Measurements from ENCODE around the gene HTRA1. TPM values are rescaled to one million over a fixed set of nuclear protein-coding genes. Genes with fewer than 3 reads are reported as not detected.

Gene HTRA1
- total RNA-seq, 6 experiments from 2014 or later = 55.0 to 67.2 (median 61.9) TPM

DNA sequence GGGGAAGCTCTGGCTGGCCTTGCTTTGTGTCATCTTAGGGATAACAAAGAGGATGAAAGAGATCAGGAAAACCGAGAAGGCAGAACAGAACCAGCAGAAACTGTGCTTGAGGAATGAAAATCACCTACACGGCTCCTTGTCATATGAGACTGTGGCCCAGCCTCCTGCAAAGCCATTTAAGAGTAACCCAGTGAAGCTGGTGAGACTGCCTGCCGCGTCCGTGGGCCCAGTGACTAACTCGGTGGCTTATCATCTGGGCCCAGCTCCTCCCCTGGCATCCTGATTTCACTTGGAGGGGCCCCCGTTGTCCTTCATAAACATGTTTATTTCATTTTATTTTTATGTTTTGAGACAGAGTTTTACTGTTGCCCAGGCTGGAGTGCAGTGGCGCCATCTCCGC, 30.7 kb downstream of the HTRA1 start:
- peaks cover 15% of the 10 kb centered on the region for H3K4me1 Mint-ChIP-seq (ENCODE audit: low read depth)
- no peak overlapping the region for H3K4me3 Mint-ChIP-seq
- no peaks in the 10 kb centered on the region for H3K9me3 Mint-ChIP-seq
- peaks cover 1% of the 10 kb centered on the region for H3K27me3 Mint-ChIP-seq (ENCODE audit: insufficient read depth)
- TF ChIP-seq, protein P1, sequence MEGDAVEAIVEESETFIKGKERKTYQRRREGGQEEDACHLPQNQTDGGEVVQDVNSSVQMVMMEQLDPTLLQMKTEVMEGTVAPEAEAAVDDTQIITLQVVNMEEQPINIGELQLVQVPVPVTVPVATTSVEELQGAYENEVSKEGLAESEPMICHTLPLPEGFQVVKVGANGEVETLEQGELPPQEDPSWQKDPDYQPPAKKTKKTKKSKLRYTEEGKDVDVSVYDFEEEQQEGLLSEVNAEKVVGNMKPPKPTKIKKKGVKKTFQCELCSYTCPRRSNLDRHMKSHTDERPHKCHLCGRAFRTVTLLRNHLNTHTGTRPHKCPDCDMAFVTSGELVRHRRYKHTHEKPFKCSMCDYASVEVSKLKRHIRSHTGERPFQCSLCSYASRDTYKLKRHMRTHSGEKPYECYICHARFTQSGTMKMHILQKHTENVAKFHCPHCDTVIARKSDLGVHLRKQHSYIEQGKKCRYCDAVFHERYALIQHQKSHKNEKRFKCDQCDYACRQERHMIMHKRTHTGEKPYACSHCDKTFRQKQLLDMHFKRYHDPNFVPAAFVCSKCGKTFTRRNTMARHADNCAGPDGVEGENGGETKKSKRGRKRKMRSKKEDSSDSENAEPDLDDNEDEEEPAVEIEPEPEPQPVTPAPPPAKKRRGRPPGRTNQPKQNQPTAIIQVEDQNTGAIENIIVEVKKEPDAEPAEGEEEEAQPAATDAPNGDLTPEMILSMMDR (IDR thresholded peaks at IDR 0.05) = no peak
- H3K36me3 Mint-ChIP-seq (ENCODE audit: low read depth) = peaks cover 12% of the 10 kb centered on the region
- no peak overlapping the region for H3K27ac Mint-ChIP-seq
- DNase-seq = no peak

DNA sequence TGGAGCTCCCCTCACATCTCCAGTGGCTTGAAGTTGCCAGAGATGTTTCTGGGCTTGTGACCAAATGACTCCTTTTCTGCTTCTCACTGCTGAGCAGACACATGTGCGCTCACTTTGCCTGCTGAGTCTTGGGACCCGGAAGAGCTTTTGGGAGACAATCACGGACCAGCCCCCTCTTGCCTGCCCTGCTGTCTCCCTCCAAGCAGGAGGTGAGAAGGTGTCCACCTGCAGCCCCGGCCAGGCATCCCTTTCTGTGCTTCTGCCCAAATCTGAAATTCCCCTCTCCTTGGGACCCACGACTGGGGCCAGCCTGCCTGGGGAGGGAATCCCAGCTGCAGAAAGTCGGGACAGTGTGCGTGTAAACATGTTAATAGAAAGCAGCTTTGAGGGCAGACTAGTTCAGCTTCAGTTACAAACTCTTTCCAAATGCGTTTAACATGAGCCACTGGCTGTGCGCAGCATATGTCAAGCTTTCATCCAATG, 31.7 kb downstream of the HTRA1 start:
- TF ChIP-seq, protein P1 (IDR thresholded peaks at IDR 0.05) = no peak
- H3K27me3 Mint-ChIP-seq (ENCODE audit: insufficient read depth) = peaks cover 1% of the 10 kb centered on the region
- peaks cover 12% of the 10 kb centered on the region for H3K36me3 Mint-ChIP-seq (ENCODE audit: low read depth)
- H3K4me1 Mint-ChIP-seq (ENCODE audit: low read depth) = peaks cover 15% of the 10 kb centered on the region
- H3K4me3 Mint-ChIP-seq = no peak overlapping the region
- H3K27ac Mint-ChIP-seq = no peak overlapping the region
- DNase-seq = no peak
- H3K9me3 Mint-ChIP-seq = no peaks in the 10 kb centered on the region

GRCh38 chr10:122493761-122494160, 32.4 kb downstream of the HTRA1 start:
- peaks cover 12% of the 10 kb centered on the region for H3K36me3 Mint-ChIP-seq (ENCODE audit: low read depth)
- peaks cover 4% of the 10 kb centered on the region for H3K27me3 Mint-ChIP-seq (ENCODE audit: insufficient read depth)
- no peak for DNase-seq
- no peak overlapping the region for H3K4me3 Mint-ChIP-seq
- H3K4me1 Mint-ChIP-seq (ENCODE audit: low read depth) = peaks cover 15% of the 10 kb centered on the region
- no peak overlapping the region for H3K27ac Mint-ChIP-seq
- TF ChIP-seq, protein P1 (IDR thresholded peaks at IDR 0.05) = no peak
- no peaks in the 10 kb centered on the region for H3K9me3 Mint-ChIP-seq

DNA sequence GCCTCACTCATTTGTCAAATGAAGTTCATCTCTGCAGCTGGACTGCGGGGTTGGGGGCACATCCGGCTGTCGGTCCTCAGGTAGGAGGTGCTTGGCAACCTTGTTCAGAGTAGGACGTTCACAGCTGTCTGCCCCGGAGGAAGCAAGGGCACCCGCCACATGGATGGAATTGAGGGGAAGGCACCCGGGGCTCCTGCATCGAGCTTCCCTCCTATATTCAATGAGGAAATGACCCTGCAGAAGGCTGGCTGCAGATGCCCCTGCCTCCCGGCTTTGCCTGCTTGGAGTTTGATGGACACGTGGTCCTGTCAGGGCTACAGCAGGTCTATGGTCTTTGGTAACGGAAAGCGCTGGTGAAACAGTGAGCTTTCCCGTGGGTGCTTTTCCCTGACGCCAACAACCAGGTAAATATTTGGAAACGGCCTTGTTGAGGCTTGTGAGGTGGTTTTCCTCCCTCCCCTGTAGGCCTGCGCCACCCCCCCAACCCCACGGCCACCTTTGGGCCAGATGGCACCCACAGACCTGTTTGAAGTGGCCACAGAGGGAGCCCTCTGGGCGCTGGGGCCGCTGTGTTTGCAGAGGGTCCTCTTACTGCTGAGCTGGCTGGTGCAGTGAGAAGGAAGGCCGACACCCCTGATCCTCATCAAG, 32.9 kb downstream of the HTRA1 start:
- TF ChIP-seq, protein P1 (IDR thresholded peaks at IDR 0.05) = no peak
- no peak overlapping the region for H3K27ac Mint-ChIP-seq
- H3K36me3 Mint-ChIP-seq (ENCODE audit: low read depth) = peaks cover 12% of the 10 kb centered on the region
- DNase-seq = no peak
- H3K4me1 Mint-ChIP-seq (ENCODE audit: low read depth) = peaks cover 19% of the 10 kb centered on the region
- H3K4me3 Mint-ChIP-seq = no peak overlapping the region
- no peaks in the 10 kb centered on the region for H3K9me3 Mint-ChIP-seq
- H3K27me3 Mint-ChIP-seq (ENCODE audit: insufficient read depth) = peaks cover 4% of the 10 kb centered on the region

- TF ChIP-seq, protein P1 (IDR thresholded peaks at IDR 0.05) = no peak
- Mint-ChIP-seq H3K27me3 (ENCODE audit: insufficient read depth) (peaks cover 4% of the 10 kb centered on the region), H3K36me3 (ENCODE audit: low read depth) (peaks cover 12% of the 10 kb centered on the region), H3K4me1 (ENCODE audit: low read depth) (peaks cover 24% of the 10 kb centered on the region), H3K4me3 (no peak overlapping the region), H3K9me3 (no peaks in the 10 kb centered on the region), H3K27ac (no peak overlapping the region)
- no peak for DNase-seq
Observed at GRCh38 chr10:122494833-122495232, 33.5 kb downstream of the HTRA1 start.
